ENCODE results near the gene KLK12.

DNA sequence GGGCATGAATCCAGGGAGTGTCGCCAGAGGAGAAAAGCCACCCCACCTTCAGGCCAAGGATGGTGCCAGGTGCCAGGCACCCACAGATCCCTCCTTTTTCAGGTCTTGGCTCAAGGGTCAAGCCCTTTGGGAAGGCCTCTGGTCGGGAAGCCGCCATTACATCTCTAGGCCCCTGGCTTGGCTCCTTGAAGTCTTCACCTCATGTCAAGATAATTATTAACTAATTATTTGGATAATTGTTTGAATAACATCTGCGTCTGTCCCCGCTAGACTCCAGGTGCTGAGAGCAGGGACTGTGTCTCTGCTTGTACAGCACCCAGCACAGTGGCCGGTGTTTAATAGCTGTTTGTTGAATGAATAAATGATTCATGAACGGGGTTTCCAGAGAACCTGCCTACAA is 28.9 kb upstream of the KLK12 start:
- TF ChIP-seq EZH2 (IDR thresholded peaks at IDR 0.05; ENCODE audit: insufficient read depth, poor library complexity, severe bottlenecking) = no peak
- TF ChIP-seq EZH2phosphoT487 (IDR thresholded peaks at IDR 0.05; ENCODE audit: insufficient read depth, low read depth) = no peak

Data from GM23248 (cell line).